ENCODE data around the gene JADE2.

The JADE2 gene

DNA sequence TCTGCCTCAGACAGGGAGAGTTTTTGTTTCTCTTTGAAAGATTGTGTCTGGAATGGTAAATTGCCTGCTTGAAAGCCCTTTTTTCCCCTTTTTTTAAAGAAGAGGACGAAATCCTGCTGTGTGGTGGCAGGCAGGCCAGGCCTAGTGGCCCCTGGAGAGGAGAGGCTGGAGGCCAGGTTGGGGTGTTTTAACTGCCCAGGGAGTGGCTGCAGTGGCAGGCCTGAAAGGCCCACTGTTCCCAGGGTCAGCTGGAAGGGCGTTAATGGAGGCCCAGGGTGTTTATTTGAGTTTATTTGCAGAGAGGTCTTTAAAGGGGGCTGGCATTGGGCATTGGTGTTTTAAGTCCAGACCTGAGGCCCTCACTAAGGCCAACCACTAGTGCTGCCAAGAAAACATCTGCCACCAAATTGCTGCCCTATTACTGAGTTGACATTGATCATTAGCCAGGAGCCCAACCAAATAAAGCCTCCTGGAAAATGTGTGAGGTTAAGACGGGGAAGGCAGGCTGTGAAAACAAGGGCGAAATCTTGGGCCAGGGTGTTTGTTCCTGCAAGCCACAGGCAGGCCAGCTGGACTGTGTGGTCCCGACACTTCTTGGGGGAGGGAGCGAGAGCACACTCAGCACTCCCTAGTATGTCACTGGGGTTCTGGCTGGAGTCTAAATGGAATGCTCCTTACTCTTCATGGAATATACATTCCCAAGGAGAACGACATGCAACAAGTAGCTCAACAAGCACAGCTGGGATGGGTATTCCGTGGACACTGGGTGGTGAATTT is 5.0 kb downstream of the JADE2 start:
- no peak for ATAC-seq

DNA sequence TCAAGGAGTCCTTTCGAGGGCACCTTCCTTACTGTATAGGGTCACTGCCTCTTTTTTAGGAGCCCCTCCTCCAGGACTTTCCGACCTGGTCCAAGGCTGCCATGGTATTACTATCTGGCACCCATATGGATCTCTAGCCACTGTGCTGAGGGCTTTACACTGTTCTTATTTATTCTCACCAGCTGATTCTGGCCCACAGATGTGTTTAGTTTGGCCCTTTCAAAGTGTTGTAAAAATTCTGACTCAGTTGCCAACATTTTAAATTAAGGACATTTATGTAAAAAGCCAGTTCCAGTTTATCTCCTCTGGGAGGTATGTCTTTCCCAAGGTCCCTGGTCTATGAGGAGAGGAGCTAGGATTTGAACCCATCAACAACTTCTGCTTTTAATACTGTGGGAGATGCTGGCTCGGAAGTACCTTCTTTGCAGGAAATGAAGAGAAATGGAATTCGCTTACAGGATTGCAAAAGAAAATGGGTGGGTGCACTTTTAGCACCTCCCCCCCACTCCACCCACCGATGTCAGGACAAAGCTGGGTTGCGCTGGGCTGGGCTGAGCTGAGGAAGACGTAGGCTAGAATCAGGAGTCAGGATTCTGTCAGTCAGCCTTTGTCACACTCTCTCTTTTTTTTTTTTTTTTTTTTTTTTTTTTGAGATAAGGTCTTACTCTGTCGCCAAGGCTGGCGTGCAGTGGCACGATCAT is 7.8 kb downstream of the JADE2 start:
- no peak for ATAC-seq

DNA sequence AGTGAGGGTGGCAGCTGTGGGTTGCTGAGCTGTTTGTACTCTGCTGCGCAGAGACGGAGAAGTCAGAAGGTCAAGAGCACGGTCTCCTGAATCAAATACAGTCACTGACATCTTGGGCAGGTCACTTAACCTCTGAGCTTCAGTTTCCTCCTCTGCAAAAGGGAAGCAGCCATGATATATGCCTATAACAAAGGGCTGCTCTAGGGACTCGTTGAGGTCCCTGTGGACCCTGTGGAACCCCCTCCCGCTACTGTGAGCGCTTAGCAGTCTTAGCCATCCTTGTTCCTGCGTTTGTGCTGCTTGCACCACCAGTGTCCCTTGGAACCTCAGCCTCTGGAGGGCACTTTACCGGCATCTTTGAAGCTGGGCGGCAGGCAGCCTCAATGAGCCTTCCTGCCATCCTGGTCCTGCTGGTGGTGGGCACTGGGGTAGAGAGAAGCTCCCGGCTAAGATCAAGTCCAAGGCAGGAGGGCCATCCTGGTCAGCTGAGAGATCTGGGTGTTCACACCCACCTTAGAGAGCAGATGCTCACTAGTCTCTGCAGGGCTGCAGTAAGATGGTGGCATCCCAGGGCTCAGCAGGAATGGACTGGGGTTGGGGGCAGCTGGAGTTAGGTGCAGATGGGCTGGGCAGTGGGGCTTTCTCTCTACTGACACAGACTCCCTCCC is 8.7 kb downstream of the JADE2 start:
- ATAC-seq, result no peak

DNA sequence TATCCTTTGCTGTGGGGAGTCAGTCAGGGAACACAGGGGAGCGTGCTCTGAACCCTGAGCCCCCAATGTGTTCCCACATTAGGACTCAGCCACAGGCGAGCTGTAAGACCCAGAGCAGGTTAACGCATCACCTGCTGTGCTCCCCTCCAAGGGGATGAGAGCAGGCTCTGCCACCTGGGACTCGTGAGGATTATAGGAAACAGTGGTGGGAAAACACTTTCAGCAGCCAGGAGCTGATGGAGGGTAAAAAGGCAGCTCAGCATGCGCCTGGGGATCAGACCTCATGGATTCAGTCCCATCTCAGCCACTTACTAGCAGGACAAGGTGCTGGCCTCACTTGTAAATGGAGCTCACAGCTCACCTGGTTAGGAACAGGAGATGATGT is 9.2 kb downstream of the JADE2 start:
- ATAC-seq, result no peak

DNA sequence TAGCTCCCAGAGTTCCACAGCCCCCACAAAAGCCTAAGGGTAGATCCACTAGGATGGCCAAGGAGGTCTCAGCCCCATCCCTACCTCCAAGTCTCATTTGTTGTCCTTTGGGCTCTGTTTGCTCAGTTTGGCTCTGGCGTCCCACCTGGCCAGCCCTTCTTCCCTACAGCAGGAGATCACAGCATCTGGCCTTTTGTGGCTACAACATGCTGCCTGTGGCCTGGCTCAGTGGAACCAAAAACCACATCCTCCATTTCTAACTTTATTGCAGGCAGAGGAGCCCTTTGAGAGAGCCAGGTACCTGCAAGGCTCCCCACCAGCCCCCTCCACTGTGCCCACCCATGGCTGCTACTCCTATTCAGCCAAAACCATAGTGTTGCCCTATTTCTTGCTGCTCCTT is 11.4 kb downstream of the JADE2 start:
- ATAC-seq, result no peak

DNA sequence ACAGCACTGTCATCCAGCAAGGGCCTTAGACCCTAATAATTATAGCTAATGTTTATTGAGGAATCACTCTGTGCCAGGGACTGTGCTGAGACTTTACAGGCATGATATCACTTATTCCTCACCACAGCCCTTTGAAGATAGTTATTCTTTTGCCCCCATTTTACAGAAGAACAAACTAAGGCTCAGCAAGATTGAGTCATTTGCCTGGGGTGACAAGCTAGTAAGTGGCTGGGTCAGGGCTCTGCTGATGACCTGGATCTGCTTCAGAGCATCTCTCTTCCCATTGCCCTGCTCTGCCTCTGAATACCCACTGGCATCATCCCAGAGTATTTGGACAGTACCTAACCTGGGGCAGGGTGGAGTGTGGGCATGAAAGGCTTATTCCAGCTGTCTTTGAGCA is 11.8 kb downstream of the JADE2 start:
- ATAC-seq, result no peak

DNA sequence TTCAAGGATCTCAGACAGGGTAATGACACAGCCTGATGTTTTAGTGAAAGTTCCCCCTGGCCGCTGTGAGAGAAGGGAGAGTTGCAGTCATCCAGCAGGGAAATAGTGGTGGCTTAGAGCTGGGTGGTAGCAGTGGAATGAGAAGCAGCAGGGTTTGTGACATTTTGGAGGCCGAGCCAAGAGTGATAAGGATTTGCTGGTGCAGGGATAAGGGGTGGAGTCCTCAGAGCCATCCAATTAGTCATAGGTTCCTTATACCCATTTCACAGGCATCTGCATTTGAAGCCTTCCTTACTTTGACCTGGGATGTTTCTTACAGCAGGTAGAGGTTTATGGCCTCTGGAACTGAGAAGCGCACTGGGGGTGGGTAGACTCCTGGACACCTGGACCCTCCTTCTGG is 12.8 kb downstream of the JADE2 start:
- ATAC-seq, result no peak

DNA sequence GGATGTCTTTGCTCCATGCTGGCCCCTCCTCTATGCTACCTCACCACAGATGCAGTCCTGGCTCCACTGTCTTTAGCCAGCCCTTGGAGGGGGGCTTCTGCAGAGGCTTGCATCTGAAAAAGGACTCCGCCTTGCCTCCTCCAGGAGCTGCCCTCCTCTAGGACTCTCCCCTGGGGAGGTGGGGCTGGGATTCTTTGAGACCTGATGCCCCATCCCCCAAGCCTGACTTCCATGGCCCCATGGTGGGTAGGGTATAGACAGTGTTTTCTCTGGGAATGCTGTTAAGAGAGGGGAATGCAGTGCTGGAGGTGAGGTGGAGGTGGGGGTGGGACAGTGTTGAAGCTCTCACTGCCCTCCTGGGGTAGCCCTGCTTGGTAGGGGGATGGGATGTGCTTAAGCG is 14.3 kb downstream of the JADE2 start:
- no peak for ATAC-seq

DNA sequence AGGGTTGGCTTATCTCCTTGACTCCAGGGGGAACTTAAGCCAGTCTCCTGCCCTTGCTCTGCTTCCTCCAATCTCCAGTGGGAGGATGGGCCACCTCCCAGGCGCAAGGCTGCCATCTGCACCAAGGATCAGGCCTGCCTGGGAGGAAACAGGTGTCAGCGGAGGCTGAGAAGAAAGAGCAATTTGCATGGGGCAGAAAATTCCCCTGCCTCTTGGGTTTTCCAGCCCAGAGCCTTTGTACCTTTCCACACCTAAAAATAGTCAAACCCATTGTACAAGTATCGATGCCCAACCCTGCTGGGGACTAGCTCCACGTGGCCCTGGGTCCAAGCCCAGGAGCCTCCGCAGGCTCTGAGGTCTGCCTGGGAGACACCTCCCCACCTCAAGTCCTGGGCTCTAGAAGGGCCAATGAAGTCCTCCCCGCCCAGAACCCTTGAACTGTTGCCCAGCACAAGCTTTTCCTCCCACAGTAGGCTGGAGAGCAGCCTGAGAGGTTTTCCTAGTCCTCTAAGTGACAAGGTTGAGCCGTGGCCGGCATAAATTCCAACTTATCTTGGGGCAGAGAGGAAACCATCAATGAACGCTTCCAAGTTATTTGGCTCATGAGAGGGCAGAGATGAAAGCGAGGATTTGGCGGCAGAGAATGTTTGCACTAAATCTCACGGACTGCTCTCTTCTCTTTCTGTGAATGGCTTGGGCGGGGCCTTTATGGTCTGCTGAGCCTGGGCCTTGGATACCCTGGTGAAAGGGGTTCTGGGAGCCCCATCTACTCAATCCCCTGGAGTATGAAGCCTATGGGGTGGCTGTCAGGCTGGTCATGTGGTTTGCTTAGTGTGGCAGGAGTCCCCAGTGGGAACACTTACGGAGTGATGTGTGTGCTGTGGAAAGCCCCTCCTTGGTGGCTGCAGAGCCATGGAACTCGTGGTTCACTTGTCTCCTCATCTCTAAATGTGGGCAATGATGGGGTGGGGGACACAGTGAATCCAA is 15.6 kb downstream of the JADE2 start:
- peak; percentile 21 to 30 for ATAC-seq

DNA sequence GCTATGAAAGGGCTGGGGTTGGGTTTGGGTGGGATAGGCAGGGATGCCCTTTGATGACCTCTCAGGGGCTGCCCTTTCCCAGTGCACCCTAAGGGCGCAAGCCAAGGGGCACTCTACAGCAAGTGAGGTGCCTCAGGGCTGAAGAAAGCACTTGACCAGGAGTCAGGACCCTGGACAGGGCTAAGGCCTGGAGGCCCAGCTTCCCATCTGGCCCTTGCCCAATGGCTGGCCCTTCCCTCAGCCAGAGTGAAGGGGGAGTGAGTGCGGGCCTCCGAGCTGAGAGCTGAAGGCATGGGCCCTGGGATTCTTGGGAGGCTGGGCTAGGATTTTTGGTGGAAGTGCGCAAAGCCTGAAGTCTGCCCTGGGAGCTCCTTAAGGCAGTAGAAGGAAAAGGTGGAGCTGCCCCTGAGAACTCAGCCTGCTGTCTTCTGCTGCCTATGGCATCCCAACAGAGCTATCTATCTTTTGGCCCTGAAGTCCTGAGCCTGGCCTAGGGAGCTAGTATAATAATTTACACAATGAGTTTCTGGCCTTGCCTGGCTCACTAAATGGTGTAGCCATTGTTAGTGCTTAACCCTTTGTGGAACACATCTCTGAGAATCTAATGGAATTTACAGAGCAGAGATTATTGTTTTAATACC is 16.4 kb downstream of the JADE2 start:
- ATAC-seq, result no peak

DNA sequence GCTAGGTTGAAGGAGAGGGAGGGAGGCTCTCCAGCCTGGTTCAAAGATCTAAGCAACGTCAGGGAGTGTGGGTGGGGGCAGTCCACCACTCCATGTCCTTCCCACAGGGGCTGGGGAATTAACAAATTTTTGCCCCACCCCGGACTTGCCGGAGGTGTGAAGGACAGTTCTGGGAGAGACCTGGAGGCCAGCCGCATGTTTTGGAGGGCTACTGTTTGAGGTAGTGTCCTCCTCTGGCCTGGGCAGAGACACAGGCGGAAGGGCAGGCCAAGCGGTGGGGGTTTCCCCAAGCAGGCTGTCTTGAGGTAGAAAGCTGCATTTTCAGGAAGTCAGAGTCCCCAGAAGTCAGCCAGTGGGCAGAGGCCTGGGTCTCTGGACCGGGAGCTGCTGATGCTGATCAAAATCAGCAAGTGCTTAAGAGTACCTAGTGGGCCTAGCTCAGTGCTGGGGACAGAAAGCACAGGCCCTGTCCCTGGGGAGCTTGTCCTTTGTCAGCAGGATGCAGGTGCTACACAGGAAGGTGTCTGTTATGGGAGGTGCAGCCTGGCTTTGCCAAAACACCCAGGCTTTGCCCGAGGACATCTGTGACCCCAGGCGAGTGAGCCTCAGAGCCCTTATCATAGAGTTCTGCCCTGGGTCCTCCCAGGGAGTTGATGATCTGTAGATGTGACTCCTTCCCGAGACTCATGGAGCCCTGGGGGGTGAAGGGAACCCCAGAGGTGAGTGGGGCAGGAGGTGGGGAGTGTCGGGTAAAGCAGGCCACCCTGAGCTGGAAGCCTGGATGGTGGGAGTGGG is 18.5 kb downstream of the JADE2 start:
- ATAC-seq, result peak; percentile 70 to 72

DNA sequence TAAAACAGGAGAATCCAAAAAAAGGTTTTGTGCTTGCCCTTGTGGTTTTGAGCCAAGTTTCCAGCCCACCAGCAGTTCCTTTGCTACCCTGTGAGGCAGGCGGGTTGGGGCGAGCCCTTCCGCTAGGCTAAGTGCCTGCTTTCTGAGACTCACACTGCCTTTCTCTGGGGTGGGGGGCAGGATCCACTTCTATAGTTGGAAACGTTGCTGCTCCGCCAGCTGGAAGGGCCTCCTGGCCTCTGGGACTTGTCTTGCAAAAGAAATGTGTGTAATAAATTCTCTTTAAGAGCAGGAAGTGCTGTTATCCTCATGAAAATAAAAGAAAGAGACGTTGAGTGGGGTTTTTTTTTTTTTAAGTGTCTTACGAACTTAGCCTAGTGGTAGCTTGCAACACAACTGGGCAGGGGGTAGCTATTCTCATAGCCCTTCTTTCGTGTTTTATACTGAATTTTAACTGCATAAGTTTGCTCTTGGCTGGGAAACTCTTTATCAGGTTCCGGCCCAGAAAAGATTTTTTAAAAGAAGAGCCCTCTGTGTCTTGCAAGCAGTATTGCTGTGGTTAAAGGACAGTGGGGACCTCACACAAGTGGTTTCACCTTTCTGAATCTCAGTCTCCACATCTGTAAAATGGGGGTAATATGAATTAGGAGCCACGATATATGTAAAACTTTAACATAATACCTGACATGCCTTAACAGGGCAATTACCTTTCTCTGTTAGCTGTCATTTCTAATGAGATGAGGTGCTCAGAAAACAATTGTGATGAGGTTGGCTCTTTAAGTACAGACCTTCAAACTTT is 19.8 kb downstream of the JADE2 start:
- no peak for ATAC-seq

DNA sequence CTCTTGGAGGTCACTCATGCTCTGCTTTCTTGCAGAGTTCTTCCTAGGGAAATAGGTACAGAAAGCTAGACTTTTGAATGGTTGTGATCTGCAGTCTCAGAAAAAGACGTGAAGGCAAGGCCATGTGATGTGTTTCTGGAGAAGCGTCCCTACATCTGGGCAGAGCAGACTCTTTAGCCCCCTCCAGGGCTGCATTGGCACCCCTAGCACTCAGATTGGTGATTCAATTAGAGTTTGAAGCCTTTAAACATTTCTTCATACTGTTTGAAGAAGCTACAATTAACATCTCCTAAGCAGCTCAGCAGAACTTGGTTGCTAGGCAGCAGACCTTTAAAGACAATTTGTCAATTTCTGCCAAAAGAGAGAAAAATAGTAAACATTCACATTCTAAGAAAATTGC is 21.6 kb downstream of the JADE2 start:
- no peak for ATAC-seq

DNA sequence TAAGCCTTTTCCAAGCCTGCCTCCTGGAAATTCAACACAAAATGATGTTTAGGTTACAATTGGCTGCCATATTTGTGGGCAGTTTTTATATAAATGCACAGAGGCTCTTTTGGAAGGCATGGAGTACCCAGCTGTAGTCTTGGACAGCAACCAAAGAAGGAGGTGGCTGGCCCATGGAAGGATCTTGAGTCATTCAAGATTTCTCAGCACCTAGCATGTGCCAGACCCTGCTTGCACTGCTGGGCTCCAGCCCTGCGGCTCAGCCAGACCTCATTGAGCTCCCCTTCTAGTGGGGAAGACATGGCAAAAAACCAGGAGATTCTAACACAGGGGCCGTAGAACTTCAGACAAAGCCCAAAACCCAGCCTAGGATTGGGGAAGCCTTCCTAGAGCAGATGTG is 22.1 kb downstream of the JADE2 start:
- no peak for ATAC-seq

DNA sequence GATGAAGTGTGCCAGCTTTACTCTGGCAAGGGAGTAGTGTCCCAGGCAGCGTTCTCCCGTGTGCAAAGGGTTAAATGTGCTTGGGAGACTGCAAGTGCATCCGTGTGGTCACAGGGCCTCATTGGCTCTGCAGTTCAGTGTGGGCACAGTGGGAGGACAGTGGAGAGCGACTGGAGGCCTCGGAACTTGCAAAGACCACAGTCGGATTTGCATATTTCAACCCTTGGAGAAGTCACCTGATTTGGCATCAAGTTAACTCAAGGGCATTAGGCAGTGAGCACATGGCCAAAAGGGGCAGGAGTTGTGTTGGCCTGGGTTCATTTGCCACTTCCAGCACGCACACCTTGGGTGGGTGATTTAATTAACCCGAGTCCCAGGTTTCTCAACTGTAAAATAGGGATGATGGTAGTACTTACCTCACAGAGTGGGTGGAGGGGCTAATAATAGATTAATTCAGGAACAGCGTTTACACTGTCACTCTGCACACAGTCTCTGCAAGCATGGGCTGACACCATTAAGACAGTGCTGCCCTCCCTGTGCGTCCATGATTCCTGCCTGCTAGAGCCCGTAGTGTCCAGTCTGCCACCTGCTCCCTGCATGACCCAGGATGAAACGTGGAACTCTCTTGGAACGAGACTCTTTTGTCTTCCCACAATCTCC is 22.7 kb downstream of the JADE2 start:
- no peak for ATAC-seq

DNA sequence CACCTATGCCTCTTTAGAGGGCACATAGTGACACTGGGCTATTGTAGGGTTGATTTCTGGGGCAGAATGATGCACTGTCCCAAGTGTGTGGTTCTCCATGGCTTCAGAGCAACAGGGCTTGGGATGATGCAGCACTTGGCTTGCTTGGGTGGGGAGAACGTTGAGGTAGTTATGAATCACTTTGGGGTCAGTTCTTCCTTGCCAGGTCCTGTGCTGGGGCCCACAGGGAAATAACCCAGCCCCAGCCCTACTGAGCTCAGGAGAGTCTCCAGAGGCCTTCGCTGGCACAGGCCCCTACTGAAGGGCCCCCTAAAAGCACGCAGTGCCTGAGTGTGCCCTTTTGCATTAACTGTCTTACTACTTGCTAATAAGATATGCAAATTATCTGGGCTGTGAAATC is 24.2 kb downstream of the JADE2 start:
- ATAC-seq, result peak; percentile 22 to 46

DNA sequence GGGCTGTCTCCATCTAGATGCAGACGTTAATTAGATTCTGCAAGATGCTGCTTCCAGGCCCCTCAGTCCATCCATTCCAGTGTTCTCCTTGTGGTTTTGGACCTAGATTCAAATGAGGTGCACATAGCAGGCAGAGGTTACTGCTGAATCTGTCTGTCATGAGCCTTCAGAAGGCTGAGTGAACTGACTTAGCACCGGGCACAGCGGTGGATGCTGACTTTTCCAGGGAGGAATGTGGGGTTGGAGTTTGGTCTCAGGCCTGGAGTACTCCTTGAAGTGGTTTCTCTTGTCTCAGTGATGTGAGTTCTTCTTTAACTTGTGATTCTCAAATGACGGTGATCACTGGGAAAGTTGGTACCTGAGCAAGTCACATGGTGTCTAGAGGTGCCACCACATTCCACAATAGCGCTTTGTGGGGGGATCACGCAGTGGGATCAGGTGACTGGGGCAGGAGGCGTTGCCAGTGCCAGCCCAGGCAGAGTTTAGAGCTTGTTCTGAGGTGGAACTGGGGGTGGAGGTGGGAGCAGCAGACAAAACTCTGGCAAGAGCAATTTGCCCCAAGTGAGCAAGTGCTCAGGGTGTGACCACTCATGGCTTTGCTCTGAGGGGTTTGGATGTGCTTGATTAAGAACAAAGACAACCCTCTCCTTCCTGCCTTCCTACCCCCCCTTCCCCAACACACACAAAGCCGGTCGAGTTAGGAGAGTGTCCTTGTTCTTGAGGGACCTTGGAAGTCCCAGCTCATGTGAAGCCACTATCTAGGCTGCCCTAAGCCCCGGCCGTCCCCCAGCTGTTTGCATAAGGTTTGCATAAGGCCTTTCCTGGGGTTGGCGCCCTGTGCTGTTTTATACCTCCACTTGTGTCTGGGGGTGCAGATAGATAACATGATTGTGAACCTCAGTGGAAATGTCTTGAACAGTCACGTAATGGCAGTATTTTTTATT is 25.1 kb downstream of the JADE2 start:
- no peak for ATAC-seq

DNA sequence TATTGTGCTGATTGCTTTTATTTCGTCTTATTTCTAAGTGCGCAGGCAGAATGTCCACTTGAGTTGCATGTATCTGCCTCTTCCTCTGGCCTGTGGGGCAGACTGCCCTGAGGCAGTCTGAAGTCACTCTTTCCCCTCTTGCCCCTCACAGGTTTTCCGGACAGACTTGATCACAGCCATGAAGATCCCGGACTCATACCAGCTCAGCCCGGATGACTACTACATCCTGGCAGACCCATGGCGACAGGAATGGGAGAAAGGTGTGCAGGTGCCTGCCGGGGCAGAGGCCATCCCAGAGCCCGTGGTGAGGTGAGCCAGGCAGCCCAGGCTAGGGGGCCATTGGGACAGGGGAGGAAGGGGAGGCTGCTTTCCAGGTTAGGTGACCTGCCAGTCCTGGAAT is 26.4 kb downstream of the JADE2 start:
- no peak for ATAC-seq

DNA sequence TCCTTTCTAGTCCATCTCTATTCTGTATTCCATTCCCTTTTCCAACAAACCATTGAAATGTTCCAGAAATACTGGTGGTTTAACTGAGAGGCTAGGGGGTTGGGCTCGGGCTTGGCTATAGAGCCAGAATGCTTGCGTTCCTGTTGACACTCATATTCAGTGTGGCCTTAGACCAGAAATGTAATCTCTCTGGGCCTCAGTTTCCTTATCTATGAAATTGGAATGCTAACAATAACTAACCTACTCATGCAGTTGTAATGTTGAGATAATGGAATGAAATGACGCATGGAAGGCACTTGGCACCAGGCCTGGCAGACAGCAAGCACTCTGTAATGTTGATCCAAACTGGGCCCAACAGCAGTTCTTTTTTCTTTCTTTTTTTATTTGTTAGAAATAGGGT is 26.8 kb downstream of the JADE2 start:
- ATAC-seq, result no peak
